ENCODE data around the gene RHOU.

GRCh38 chr1:228767636-228768354, 32.5 kb downstream of the RHOU start:
- TF ChIP-seq CTCF (conservative IDR thresholded peaks at IDR 0.05; ENCODE audit: low read depth in 2 of 2): no peak
- no peak for TF ChIP-seq EZH2phosphoT487 (IDR thresholded peaks at IDR 0.05; ENCODE audit: unreplicated experiment)
- no peak for TF ChIP-seq ETS1 (IDR thresholded peaks at IDR 0.05)
- TF ChIP-seq POLR2AphosphoS5 (IDR thresholded peaks at IDR 0.05; ENCODE audit: low read depth): no peak
- no peak for TF ChIP-seq EZH2 (IDR thresholded peaks at IDR 0.05; ENCODE audit: low read depth, unreplicated experiment)
